Calu3 (cell line): ENCODE results near the gene DDX51. TPM values are rescaled to one million over a fixed set of nuclear protein-coding genes. Genes with fewer than 3 reads are reported as not detected.

Source experiments
- BruUV-seq: library from RNA; stranded (reverse); fragments of 400-500 nt; replicated peaks from 2 replicates; lab custom pipeline; 2021; lab: Mats Ljungman, UMichigan
- CTCF ChIA-PET: fragments of 300-600 bp; sonication (Branson Sonifier 250); formaldehyde crosslinking; loops from one replicate; lab custom pipeline; 2022; ENCODE audit warnings: antibody characterized with exemption; lab: Charles Lee
- DNase-seq: peaks from one replicate; pipeline ENCODE4 v3.0.0; 2022
- H3K27ac Mint-ChIP-seq: one replicate; pipeline ENCODE4 v1.8.0; 2022; ENCODE audit warnings: mixed read lengths; ENCODE audit not compliant: unreplicated experiment
- H3K27me3 Mint-ChIP-seq: one replicate; pipeline ENCODE4 v1.8.0; 2022; ENCODE audit warnings: mixed read lengths; ENCODE audit not compliant: unreplicated experiment
- H3K36me3 Mint-ChIP-seq: one replicate; pipeline ENCODE4 v1.8.0; 2022; ENCODE audit warnings: mild to moderate bottlenecking, moderate library complexity, mixed read lengths; ENCODE audit not compliant: insufficient read depth, unreplicated experiment
- H3K4me1 Mint-ChIP-seq: one replicate; pipeline ENCODE4 v1.8.0; 2022; ENCODE audit warnings: mild to moderate bottlenecking, low read depth, mixed read lengths; ENCODE audit not compliant: unreplicated experiment
- H3K4me3 Mint-ChIP-seq: one replicate; pipeline ENCODE4 v1.8.0; 2022; ENCODE audit warnings: mild to moderate bottlenecking, low read depth, moderate library complexity, mixed read lengths; ENCODE audit not compliant: unreplicated experiment
- H3K9me3 Mint-ChIP-seq: one replicate; pipeline ENCODE4 v1.8.0; 2022; ENCODE audit warnings: low read depth, mixed read lengths; ENCODE audit not compliant: unreplicated experiment
- intact Hi-C: fragments of 100-400 bp; cut with micrococcal nuclease; formaldehyde crosslinking; loops from one replicate; pipeline ENCODE4 v1.10.0; 2022; ENCODE audit not compliant: unreplicated experiment
- total RNA-seq: library from RNA; stranded (reverse); gene quantifications from 2 replicates; pipeline ENCODE4 v1.2.3, GENCODE V29; 2022
- TF ChIP-seq, protein P1 (sequence below): fragments of 200-600 bp; IDR thresholded peaks from one replicate; pipeline ENCODE4 v1.8.0; 2022; ENCODE audit warnings: antibody characterized with exemption; ENCODE audit not compliant: unreplicated experiment

DDX51 gene
- total RNA-seq, 1 experiment from 2014 or later, result 46.3 TPM

DNA sequence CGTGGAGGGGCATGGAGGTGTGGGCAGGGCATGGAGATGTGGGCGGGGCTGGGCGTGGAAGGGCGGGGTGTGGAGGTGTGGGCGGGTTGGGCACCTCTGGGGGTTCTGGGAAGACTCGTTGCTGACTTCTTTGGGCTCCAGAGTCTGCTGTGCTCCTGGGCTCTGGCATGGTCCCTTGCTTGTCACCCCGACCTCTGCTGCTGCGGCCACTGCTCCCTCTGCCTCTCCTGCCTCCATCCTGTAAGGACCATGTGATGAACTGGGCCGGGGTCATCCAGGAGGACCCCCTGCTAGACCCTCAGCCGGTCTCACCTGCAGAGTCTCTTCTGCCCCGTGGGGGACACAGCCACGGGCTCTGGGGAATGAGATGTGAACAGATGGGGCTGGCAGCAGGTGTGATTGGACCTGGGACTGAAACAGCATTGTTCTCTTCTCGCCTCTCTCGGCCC lies 15.5 kb upstream of the DDX51 start:
- H3K27me3 Mint-ChIP-seq, result peaks cover 44% of the 10 kb centered on the region
- no peaks in the 10 kb centered on the region for H3K9me3 Mint-ChIP-seq
- no peak overlapping the region for H3K4me3 Mint-ChIP-seq
- intact Hi-C loops, result no loop called here
- no peaks in the 10 kb centered on the region for H3K36me3 Mint-ChIP-seq
- BruUV-seq, result no TSS peak
- H3K27ac Mint-ChIP-seq, result no peak overlapping the region
- TF ChIP-seq, protein P1, sequence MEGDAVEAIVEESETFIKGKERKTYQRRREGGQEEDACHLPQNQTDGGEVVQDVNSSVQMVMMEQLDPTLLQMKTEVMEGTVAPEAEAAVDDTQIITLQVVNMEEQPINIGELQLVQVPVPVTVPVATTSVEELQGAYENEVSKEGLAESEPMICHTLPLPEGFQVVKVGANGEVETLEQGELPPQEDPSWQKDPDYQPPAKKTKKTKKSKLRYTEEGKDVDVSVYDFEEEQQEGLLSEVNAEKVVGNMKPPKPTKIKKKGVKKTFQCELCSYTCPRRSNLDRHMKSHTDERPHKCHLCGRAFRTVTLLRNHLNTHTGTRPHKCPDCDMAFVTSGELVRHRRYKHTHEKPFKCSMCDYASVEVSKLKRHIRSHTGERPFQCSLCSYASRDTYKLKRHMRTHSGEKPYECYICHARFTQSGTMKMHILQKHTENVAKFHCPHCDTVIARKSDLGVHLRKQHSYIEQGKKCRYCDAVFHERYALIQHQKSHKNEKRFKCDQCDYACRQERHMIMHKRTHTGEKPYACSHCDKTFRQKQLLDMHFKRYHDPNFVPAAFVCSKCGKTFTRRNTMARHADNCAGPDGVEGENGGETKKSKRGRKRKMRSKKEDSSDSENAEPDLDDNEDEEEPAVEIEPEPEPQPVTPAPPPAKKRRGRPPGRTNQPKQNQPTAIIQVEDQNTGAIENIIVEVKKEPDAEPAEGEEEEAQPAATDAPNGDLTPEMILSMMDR, result no peak
- CTCF ChIA-PET, result no interaction called here
- peaks cover 16% of the 10 kb centered on the region for H3K4me1 Mint-ChIP-seq
- peak; percentile 53 for DNase-seq

DNA sequence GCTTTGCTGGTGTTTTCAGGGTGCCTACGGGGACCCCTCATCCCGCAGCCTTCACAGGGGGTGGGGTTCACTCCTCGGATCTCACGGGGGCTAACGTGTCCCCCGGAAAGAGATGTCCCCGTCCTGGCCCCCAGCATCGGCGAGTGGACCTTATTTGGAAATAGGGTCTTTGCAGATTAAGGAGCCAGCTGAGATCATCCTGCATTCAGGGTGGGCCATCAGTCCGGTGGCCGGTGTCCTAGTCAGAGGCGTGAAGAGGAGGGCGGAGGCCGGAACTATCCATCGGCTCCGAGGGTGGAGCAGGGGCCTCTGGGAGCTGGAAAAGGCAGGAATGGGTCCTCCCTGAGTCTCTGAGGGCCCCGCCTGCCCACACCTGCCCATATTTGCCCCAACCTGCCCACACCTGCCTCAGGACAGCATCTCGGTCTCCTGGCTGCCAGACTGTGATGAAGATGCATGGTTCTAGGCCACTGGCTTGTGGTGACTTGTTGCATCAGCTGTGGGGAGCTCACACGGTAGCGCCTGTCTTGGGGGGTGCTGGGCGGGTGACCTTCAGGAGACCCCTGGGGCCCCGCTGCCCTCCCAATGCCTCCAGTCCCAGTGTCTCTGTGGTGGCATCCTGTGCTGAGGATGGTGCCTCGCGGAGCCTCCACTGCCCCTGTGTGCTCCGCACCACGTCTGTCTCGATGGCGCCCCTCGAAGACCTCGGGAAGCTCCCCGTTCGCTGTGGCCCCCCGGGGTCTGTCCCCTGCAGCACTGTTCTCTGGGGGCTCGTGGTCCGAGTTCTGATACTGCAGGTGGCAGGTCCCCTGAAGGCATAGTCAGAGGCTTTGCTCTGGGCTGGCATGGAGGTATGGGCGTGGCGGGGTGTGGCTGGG lies 14.8 kb upstream of the DDX51 start:
- Mint-ChIP-seq H3K27ac (no peak overlapping the region), H3K4me3 (no peak overlapping the region)
- no peak for DNase-seq

DNA sequence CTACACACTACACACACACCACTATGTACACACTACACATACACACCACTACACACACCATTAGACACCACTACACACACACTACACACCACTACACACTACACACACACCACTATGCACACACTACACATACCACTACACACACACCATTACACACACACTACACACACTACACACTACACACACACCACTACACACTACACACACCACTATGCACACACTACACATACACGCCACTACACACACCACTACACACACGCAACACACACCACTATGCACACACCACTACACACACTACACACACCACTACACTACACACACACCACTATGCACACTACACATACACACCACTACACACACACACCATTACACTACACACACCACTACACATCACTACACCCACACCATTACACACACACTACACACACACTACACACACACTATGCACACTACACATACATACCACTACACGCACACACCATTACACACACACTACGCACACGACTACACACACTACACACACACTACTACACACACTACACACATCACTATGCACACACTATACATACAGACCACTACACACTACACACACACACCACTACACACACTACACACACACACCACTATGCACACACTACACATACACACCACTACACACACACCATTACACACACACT lies 13.8 kb upstream of the DDX51 start:
- no TSS peak for BruUV-seq
- Mint-ChIP-seq H3K4me3 (no peak overlapping the region), H3K36me3 (no peaks in the 10 kb centered on the region), H3K9me3 (no peaks in the 10 kb centered on the region), H3K27ac (no peak overlapping the region), H3K27me3 (peaks cover 26% of the 10 kb centered on the region), H3K4me1 (peaks cover 7% of the 10 kb centered on the region)
- intact Hi-C loops, result no loop called here
- CTCF ChIA-PET, result no interaction called here
- TF ChIP-seq, protein P1, result no peak
- no peak for DNase-seq

More for the DNA sequence above, 14.8 kb upstream of the DDX51 start:
- TF ChIP-seq, protein P1, result no peak
- H3K27me3 Mint-ChIP-seq, result peaks cover 37% of the 10 kb centered on the region
- peaks cover 9% of the 10 kb centered on the region for H3K4me1 Mint-ChIP-seq
- H3K36me3 Mint-ChIP-seq, result no peaks in the 10 kb centered on the region
- intact Hi-C loops, result no loop called here
- CTCF ChIA-PET, result no interaction called here
- no peaks in the 10 kb centered on the region for H3K9me3 Mint-ChIP-seq
- BruUV-seq, result no TSS peak

DNA sequence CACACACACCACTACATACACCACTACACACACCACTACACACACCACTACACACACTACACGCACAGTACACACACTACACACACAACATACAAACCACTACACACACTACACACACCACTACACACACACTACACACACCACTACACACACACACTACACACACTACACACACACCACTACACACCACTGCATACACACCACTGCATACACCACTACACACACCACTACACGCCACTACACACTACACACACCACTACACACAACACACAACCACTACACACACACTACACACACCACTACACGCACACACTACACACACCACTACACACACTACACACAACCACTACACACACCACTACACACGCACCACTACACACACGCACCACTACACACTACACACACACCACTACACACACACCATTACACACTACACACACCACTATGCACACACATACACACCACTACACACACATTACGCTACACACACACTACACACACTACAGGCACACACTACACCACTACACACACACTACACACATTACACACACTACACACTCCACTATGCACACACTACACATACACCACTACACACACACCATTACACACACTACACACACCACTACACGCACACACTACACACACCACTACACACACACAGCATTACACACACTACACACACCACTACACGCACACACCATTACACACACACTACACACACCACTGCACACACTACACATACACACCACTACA lies 12.6 kb upstream of the DDX51 start:
- Mint-ChIP-seq H3K27me3 (peaks cover 15% of the 10 kb centered on the region), H3K4me1 (peaks cover 7% of the 10 kb centered on the region), H3K9me3 (no peaks in the 10 kb centered on the region), H3K4me3 (no peak overlapping the region), H3K36me3 (peaks cover 4% of the 10 kb centered on the region), H3K27ac (no peak overlapping the region)
- no TSS peak for BruUV-seq
- CTCF ChIA-PET, result no interaction called here
- intact Hi-C loops, result no loop called here
- no peak for DNase-seq
- TF ChIP-seq, protein P1, result no peak
